Measurements from ENCODE around the gene NANOS3.

Gene NANOS3

DNA sequence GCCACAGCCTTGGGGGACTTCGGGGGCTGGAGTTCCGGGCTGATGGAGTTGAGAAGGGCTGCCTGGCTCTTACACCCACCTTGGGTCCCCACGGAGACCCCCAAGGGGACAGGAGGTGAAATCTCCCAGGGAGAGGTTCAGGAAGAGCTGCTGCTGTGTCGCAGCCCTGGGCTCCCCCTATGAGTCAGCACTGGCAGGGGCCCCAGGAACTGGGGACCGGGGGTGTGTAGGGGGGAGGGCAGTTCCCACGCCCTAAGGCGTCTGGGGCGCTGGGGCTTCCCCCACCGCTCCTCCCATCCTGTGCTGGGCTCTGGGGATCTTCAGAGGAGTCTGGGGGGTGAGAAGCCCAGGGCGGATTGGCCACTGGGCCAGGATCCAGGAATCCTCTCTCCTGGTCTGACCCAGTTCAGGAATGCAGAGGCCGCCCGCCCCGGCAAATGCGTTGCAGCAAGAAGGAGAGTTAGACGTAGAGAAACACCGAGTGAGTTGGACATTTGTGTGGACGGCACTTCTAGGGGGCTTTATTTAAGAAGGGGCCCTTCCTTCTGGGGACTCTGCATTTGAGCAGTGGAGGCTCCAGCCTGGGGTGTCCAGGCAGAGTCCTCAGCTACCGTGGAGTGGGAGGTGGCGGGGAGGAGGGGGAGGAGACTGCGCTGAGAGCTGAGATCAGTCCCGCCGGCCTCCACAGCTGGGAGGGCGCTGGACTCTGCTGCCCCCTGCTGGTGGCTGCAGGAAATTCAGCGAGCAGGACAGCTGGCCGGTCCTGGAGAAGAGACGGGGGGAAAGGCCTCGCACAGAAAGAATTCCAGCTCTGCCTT is 15.0 kb upstream of the NANOS3 start:
- DNase-seq (ENCODE audit: insufficient read length, low spot score) (peak; percentile 92), FAIRE-seq (peak; percentile 83)

DNA sequence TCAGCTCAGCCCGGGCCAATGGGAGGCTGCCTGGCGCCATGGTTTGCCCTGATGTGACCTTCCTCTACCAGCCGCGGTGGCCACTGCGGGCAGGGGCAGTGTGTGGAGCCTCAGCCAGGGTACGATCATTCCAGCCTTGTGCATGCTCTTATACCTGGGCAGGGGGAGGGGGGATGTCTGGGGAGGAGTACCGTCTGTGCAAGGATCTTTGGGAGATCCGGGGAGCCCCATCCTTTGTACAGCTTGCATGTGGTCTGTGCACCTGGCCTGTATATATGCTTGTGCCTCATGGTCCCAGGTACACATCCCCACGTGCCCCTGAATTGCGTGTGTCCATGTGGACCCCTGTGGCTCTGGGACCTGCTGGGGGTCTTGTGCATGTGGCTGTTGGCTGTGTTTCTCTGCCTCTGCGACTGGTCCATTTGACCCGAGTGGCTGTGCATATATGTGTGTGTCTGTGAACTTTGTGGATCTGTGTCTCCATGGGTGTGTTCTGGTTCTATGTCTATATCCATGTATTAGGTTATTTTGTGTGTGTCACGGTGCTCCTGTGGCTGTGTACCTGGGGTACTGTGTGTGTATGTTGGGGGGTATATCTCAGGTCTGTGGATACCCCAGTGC is 12.8 kb upstream of the NANOS3 start:
- no peak for DNase-seq (ENCODE audit: insufficient read length, low spot score)
- FAIRE-seq: peak; percentile 54

DNA sequence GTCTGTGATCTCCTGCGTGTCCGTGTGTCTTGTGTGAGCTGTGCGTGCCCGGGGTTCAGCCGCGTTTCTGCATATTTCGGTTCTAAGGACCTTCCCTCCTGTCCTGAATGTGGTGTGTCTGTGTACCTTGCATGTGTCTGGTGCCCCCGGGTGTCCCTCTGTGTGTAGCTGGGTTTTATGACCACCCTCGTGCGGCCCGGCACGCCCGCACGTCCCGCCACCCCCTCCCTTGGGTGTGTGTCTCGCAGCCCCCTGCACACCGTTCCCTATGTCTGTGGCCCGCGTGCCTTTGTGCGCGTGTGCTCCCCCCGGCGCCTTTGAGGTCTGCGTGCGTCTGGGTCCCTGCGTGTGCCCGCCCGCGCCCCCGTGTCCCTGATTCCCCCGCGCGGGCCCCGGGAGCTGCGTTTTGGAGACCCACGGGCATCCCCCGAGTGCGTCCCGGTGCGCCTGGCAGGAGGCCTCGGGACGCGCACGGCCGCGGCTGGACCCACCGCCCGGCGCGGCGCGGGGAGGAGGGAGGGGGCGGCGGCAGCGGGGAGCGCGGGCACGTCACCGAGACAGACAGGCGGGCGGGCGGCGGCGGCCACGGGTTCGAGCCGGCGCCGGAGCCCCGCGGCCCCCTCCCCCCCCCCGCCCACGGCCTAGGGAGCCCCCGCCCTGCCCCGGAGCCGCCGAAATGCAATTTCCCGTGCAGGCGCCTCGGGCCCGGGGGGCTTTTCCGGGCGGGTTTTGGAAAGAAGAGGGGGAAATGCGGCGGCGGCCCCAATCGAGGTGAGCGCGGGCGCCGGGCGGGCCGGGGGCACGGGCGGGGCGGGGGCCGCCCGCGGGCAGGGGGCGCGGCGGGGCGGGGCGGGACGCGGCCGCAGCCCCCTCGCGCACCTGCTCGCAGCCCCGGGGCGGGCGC is 12.0 kb upstream of the NANOS3 start:
- no peak for FAIRE-seq

DNA sequence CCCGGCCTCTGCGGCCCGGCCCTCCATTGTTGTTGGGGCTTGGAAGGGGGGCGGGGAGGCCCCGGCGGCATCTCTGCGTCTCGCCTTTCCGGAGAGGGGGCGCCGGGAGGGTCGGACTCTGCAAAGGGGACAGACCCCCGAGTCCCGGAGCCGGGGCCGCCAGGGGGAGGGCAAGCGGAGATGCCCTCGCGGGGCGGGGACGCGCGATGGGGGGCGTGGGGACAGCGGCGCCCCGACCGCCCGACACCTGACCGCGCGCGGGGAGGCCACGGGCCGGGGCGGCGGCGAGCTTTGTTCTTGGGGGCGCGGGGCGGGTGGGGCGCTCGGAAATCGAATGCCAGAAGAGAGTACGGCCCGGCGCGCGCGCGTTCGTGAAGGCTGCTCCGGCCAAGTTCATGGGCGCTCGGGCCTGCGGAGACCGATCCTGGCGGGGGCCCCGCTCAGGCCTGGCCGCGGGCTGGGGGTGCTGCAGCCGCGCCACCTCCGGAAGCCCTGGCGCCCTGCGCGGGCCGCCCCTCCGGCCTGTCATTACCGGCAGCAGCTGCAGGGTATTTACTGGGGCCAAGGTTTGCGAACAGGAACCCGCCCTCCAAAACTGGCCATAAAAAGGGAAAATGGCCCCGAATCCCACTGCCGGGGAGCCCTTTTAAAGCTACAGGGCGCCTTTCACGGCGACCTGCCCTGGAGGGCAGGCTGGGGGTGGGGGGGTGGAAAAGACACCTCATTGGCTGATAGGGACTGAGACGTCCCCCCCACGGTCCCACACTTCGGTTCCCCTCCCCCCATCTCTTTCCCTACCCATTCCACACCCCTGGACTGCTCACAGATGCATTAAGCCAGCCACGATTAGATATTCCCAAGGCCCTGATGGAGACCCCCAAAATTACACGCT is 11.1 kb upstream of the NANOS3 start:
- DNase-seq (ENCODE audit: insufficient read length, low spot score) (no peak), FAIRE-seq (no peak)

More for the DNA sequence above, 12.0 kb upstream of the NANOS3 start:
- no peak for DNase-seq (ENCODE audit: insufficient read length, low spot score)

DNA sequence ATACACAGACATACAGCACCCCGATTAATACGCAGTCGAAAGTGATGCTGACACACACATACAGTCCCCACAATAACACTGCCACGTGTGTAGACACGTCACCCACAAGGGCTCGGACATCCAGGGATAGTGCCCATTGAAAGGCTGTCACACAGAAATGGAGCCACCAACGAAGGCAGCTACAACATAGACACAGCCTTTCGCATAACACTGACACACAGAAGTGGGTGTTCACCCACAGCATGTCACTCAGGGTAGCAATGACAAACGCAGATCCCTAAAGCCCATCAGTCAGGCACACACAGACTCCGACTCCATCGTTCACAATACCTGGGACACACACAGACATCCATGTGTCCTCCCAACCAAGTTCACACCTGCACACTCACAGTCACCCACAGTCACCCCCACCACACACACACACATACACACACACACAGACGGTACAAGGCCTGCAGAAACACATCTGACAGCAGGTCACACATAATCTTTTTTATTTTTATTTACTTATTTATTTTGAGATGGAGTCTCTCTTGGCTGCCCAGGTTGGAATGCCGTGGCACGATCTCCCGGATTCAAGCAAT is 10.4 kb upstream of the NANOS3 start:
- FAIRE-seq (peak; percentile 91), DNase-seq (ENCODE audit: insufficient read length, low spot score) (no peak)

DNA sequence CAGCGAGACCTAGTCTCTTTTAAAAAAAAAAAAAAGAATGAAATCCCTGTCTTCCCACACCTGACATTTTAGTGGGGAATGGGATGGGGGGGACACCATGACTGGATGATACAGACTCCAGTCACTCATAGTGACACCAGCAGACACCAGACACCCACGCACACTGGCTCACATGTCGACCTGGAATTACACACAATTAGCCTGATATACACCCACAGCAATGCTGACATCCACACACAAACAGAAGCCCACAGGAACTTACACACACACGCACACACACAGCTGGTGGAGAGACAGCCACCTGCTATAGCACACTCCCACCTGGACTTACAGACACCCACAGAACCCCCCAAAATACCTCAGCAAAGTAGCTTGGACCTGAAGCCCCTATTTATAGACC is 8.3 kb upstream of the NANOS3 start:
- FAIRE-seq: peak; percentile 31

DNA sequence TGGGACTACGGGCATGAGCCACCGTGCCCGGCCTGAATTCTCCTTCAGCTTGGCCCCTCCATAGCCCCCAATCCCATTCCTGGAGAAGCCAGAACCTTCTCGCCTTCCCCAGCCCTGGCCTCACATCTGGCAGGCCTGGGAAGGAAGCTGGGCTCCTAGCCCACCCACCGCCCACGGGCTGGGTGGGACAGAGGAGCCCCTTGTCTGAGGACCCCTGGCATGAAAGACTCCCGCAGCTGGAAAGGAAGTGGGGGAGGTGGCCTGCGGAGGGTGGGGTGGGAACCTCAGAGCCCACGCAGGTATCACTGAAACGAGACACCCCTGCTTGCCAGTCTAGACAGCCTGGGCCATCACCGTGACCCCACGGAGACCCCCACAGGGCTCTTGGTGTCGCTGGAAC is 7.7 kb upstream of the NANOS3 start:
- no peak for FAIRE-seq
- no peak for DNase-seq (ENCODE audit: insufficient read length, low spot score)

More for the DNA sequence above, 8.3 kb upstream of the NANOS3 start:
- DNase-seq (ENCODE audit: insufficient read length, low spot score): no peak

DNA sequence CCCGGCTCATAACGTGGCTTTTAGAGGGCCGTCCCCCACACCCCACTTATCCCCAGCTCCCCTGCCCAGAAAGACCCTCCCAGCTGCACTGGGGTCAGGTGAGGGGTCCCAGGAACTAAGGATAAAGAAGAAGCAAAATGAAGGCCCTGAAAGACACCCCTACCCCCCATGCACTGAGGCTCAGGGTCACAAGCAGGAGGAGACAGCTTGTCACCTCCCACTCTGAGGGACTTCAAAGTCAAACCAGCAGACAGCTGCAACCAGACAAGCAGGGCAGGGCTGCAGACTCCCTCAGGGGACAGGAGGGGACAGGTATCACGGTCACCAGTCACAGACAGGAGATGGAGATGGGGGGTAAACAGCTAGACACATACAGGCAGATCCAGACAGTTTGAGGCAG is 6.1 kb upstream of the NANOS3 start:
- FAIRE-seq (no peak), DNase-seq (ENCODE audit: insufficient read length, low spot score) (no peak)

DNA sequence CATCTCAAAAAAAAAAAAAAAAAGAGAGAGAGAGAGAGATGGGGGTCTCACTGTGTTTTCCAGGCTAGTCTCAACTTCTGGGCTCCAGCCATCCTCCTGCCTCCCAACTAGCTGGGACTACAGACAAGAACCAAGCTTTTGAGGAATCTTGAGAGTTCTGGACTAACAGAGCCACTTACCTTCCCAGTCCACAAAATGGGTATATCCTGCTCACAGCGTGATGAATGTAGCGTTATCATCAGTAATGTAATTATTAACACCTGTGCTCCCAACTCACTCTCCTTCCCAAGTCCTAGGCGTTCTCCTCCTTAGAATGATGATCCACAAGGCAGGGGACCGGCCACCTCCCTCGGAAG is 4.6 kb upstream of the NANOS3 start:
- FAIRE-seq: no peak
- DNase-seq (ENCODE audit: insufficient read length, low spot score): no peak

DNA sequence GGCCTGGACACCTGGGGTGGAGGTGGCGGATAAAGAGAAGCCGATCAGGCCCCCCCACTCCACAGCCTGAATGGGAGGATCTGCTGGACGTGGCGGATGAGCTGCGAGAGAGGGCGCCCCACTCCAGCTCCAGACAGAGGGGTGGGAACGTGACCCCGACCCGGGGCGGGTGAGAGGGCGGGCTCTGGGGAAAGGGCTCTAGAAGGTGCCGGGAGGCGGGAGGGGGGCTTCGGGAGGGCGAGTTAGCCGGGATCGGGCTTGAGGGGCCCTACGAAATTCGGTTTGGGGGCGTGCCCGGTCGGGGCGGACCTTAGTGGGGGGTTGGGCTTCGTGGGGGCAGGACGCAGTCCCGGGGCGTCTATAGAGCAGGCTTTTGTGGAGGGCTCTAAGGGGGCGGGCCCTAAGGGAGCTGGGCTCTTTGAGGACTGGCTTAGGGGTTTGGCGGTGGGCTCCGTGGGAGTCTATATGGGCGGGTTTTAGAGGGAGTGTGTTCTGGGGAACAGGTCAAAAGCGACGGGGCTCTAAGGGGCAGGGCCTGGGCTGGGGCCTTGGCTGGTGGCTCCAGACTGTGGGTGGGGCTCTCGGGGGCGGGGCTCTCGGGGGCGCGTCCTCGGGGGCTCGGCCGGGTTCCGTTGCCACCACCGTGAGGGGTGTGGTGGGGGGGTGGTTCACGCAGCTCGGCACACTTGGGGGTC is 4.1 kb upstream of the NANOS3 start:
- no peak for DNase-seq (ENCODE audit: insufficient read length, low spot score)

DNA sequence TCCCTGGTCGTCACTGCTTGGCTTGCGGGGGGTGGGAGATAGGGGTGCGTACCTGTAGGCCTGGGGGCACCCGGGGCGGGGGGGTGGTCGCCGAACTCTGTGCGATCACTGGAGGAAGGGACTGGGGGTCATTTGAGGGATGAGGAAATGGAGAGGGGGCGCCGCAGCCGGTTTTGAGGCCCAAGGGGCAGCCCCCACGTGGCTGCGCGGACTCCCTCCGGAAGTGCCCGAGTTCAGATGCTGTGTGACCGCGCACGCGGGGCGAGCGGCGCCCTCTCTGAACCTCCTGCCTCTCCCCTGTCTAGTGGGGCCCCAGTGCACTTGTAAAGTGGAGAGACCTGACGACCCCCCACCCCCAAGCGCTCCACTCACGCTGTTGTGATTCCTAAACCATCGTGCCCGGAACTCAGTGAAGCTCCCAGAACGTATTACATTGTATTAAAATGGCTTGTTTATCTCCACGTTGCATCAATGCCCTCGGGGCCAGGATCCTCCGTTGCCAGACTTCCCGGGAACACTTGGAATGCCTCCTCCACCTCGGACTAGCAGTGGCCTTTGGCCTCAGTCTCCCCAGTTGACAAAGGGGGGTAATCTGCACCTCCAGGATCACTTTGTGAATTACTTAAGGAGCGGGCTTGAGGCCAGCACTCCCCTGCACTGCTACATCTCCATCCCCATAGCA is 3.0 kb upstream of the NANOS3 start:
- DNase-seq (ENCODE audit: insufficient read length, low spot score): no peak
- no peak for FAIRE-seq

More for the DNA sequence above, 4.1 kb upstream of the NANOS3 start:
- no peak for FAIRE-seq

DNA sequence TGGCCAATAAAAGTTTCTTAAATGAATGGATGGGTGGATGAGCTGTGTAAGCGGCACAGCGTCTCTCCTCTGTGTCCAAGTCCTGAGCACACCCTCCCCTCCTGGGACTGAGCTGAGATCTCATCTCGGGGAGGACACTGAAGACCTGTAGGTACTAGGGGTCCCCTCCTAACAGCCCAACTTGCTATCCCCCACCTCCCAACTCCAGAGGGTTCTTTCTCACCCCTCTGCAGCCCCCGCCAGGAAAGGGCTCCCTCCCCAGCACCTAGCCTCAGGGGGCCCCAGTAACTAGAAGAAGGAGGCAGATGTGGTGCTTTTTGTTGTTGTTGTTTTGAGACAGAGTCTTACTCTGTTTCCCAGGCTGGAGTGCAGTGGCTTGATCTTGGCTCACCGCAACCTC is 1.1 kb upstream of the NANOS3 start:
- DNase-seq (ENCODE audit: insufficient read length, low spot score) (no peak), FAIRE-seq (no peak)

DNA sequence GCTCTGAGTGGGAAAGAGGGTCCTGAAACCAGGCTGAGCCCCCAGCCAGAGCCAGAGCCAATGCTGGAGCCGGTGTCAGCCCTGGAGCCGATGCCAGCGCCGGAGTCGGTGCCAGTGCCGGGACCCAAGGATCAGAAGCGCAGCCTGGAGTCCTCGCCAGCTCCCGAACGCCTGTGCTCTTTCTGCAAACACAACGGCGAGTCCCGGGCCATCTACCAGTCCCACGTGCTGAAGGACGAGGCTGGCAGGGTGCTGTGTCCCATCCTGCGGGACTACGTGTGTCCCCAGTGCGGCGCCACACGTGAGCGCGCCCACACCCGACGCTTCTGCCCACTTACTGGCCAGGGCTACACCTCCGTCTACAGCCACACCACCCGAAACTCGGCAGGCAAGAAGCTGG is 369 bp downstream of the NANOS3 start:
- DNase-seq (ENCODE audit: insufficient read length, low spot score) (no peak), FAIRE-seq (no peak)

DNA sequence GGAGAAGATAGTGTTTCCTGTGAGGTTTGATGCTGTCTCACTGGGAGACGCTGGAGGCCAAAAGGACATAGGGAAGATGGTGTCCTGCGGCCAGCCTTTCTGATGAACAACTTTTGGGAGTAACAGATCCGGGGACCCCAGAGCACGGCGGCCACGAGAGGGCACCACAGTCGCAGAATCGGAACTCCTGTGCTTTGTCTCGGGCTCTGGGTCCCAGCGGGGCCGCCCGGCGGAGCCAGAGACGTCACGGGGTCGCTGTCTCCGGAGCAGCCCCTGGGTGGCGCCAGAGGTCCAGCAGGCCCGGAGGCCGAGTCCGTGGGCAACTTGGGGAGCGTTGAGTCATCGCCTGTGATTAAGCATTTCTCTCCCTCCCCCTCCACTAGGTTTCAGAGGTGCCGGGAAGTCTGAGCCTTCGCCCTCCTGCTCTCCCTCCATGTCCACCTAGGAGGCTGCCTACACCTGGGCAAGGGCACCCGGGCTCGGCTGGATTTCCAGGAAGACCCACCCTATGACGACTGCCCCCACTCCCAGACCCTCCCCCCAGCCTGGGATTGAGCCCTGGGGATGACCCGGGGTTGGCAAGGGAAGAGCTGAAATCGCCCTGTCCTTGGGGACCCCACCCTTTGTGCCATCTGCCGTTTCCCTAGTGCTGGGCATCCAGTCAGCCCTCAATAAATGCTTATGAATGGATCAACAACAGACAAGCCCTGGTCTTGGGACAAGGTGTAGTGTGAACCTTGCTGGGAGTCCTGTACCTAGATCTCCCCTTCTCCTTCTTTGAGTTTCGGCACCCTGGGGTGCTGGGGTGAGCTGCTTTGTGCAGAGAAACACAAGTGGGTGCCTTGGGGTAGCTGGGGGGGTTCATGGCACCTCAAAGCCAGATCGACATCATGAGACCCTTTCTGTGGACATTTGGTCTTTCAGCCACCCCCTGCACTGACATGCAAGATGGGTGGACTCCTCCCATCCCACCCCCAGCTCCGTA is 3.4 kb downstream of the NANOS3 start:
- FAIRE-seq (peak; percentile 90), DNase-seq (ENCODE audit: insufficient read length, low spot score) (peak; percentile 98)

DNA sequence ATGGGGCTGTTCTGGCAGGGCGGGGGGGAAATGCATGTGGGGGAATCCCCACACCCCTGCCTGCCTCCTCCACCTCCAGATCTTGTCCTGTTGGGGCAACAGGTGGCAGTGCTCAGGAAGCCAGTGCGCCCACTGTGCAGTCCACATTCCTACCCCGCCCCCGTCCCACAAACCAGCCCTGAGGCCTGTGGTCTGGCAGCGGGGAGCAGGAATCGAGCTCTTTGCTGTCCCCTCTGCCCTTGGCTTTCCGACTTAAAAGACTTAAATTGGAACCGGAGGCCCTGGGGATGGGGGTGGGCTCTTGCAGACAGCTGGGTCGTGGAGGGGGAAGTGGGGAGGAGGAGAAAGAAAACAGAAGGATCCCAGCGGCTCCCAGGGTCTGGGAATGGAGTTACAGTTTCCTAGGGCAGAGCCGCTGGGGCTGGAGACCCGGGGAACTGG is 4.3 kb downstream of the NANOS3 start:
- FAIRE-seq (no peak), DNase-seq (ENCODE audit: insufficient read length, low spot score) (no peak)

DNA sequence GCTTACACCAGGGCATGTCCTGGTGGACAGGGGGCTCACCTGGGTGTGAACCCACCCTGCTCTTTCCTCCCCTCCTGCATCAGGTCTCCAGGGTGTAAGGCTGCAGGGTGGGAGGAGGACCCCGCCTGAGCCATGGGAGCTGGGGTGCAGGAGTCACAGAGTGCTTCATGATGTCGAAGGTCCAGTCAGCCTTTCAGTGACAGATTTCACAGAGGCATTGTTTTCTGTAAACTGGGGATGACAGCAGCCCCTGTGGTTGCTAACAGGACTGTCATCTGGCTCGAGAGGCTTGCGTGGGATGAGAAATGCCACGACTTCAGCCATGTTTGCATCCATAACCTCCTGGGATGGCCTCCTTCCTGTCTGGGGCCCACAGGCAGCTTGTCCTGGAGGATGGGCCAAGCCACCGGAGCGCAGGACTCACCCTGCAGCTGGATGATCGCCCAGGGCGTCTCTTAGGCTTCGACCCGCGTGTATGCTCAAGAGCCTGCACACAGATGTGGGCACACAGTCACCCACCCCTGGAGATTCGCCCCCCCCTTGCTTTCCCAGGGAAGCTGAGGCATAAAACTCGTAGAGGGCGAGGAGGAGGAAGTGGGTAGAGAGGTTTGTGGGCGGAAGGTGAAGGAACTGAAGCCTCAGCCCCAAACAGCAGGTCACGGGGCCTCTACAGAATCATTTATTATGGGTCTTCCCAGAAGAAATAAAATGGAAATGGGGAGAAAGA is 4.9 kb downstream of the NANOS3 start:
- FAIRE-seq (no peak), DNase-seq (ENCODE audit: insufficient read length, low spot score) (no peak)

DNA sequence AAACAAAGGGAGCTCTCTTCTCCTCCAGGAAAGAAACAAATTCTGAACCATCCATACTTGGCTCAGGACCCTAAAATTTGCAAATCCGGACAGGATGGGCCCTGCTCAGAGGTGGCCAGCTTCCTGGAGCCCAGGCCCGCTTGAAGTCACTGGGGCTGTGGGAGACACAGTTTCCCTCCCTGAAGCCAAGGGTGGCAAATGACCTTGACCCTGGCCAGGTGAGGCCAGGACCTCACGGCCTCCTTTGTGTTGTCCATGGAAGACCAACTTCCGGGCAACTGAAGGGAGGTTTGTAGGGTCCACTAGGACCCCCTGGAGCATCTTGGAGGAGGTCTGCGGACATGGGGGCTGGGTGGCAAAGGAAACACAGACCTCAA is 5.5 kb downstream of the NANOS3 start:
- FAIRE-seq: no peak
- DNase-seq (ENCODE audit: insufficient read length, low spot score): no peak
